GM12801 (cell line): ENCODE results near the gene WWTR1.

Source experiments
- TF ChIP-seq, protein P1 (sequence below): IDR thresholded peaks from one replicate; pipeline ENCODE4 v1.5.1; 2011; ENCODE audit warnings: control low read depth; ENCODE audit not compliant: insufficient read length; ENCODE audit errors: extremely low read depth

The WWTR1 gene

DNA sequence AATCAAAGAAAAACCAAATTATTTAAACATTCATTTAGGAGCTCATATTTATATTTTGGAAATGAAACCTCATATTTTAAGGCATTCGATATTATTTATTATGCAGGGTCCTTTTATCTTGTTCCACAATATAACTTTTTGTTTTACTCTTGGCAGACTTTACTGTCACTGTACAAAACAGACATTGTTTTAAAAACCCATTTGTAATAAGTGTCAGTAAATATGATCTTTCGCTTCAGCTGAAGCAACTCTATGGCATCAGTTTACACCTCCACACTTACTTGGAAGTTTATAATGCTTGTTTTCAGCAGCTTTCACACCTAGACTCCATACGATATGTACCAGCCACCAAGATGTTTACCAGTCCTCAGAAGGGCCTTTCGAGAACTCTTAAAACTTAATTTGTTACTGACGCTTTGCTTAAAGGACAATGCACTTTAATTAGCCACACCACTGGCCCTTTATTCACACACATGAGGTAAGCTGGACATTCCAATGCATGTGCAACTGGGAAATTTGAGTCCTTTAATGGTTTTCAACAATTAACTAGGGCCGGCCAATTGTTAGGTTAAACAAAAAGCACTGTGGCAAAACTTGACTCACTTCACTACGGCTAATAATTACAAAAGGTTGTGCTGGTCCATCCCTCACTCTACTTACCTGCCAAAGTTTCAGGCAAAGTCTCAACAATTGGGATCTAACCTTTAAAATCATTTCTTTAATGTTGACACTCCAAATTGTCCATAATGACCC lies 16.7 kb downstream of the WWTR1 start:
- TF ChIP-seq, protein P1, sequence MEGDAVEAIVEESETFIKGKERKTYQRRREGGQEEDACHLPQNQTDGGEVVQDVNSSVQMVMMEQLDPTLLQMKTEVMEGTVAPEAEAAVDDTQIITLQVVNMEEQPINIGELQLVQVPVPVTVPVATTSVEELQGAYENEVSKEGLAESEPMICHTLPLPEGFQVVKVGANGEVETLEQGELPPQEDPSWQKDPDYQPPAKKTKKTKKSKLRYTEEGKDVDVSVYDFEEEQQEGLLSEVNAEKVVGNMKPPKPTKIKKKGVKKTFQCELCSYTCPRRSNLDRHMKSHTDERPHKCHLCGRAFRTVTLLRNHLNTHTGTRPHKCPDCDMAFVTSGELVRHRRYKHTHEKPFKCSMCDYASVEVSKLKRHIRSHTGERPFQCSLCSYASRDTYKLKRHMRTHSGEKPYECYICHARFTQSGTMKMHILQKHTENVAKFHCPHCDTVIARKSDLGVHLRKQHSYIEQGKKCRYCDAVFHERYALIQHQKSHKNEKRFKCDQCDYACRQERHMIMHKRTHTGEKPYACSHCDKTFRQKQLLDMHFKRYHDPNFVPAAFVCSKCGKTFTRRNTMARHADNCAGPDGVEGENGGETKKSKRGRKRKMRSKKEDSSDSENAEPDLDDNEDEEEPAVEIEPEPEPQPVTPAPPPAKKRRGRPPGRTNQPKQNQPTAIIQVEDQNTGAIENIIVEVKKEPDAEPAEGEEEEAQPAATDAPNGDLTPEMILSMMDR: no peak

DNA sequence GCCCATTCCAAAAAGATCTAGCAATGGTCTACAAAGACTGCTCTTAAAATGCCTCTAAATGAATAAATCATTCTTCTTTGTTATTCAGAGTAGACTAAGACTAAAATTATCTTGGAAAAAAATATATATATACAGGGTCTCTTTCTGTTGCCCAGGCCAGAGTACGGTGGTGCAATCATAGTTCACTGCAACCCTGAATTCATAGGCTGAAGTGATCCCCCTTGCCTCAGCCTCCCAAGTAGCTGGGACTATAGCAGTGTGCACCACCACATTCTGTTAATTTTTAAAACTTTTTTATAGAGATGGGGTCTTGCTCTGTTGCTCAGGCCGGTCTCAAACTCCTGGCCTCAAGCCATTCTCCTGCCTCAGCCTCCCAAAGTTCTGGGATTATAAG lies 18.7 kb downstream of the WWTR1 start:
- TF ChIP-seq, protein P1: no peak

DNA sequence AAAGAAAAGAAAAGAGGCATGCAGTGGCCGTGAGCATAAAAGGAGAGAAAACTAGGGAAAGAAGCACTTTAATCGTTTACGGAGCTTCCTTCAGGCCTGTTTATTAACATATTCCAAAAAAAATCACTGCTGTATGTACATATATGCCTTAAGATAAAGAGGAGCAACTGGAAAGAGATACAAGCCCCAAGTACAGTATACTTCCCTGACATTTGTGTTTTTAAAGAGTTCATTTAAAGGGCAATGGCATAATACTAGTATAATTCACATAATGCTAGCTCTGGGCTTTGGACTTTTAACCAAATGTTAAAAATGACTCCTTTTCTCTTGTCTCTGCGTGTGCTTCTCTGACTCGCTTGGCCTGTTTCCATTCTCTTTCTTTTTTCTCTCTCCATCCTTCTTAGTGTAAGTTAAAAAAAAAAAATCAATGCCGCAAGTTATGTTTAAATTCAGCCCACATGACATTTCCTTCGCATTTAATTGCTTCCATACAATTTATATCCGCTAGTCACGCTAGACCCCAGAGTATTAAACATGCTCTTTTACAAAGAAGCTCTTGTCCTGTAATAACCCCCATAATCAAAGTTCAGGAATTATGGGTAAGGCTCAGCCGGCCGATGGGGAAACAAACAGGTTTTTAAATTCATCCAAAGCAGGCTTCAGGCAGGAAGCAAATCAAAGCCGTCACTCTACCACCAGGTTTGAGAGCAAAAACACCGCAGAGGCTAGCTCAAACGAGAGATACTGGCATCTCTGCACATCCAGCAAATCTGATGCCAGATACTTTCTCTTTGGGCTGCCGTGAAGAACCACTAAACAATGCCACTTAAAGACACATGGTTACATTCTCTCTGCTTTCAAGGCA lies 19.4 kb downstream of the WWTR1 start:
- TF ChIP-seq, protein P1: no peak

DNA sequence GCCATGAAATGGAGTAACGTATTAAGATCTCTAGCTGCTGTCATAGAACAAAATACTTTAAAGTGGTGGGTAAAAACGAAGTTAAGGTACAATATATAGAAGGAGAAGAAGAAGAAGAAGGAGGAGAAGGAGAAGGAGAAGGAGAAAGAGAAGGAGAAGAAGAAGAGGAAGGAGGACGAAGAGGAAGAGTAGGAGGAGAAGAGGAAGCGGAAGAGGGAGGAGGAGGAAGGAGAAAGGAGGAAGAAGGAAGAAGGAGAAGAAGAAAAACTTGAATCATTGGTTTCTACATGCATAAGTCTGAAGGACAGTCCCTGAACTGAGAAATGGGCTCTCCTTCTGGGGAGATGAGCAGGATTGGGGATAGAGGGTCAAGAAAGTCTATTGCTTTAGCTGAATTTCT lies 22.4 kb downstream of the WWTR1 start:
- TF ChIP-seq, protein P1: no peak

DNA sequence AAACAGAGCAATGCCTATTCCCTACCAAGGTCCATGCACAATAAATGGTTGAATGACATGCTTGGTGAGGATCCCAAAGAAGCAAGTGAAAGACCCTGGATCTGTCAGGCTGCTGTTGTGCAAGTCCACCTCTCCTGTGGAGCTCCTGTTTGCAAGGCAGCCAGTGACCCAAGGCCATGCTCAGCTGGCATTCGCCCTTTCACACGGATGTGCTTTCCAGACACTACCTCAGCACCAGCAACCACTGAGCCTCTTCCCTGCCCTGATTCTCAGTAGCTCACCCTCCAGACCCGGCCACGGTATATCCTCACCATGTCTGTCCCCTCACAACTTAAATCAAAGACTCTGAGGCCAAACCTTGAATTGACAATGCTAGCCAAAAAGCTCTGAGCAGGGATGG lies 23.3 kb downstream of the WWTR1 start:
- TF ChIP-seq, protein P1: no peak

DNA sequence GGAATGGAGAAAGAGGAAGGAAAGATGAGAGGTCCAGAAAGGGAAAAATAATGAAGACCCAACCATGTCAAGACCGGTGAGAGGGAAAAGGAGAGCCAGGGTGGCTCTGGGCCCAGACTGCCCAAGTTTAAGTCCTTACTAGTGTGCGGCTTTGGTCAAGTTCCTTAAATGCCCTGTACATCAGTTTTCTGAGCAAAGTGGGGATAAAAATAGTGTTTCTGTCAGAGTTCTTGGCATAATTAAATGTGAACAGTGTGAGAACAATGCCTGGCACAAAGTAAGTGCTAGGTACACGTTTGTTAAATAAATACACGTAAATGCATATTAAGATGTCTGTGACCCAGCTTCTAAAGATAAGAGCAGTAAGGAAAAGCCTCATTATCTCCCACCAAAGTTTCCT lies 23.8 kb downstream of the WWTR1 start:
- TF ChIP-seq, protein P1: no peak

DNA sequence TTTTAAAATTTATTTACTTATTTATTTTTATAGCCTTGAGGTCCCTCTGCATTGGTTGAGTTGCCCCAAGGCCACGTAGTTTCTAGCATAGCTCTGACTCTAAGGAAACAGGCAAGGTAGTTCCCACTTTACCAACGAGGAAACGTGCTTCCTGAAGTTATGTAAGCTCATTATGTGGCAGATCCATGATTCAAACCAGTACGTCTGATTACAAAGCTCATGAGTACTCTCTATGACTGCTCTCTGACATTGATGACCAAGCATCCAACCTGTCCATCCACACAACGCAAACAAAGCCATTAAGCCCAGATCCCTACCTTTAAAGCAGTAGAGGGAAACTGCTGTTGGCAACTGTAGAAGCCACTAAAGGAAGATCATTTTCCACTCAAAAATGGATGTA lies 25.6 kb downstream of the WWTR1 start:
- TF ChIP-seq, protein P1: no peak
